Left cardiac atrium (tissue), 4 donors: ENCODE results near the gene EPB41L4B. TPM values are rescaled to one million over a fixed set of nuclear protein-coding genes. Genes with fewer than 3 reads are reported as not detected.
A peak's percentile ranks its signal among the peaks of the same experiment; 100 is the strongest.

Source experiments
- ATAC-seq, 2 donors: fragments of 200-7000 bp; cut with Tn5 transposase; one replicate each; pipeline ENCODE4 v1.9.1; 2020; ENCODE audit warnings: mild to moderate bottlenecking in 2 of 2, moderate library complexity in 2 of 2
- DNase-seq: peaks from one replicate; pipeline ENCODE4 v3.0.0-alpha.2; 2020
- intact Hi-C, 2 donors: fragments of 100-400 bp; cut with DNase I; formaldehyde crosslinking; loops; one replicate each; pipeline versions ENCODE4 v1.14.1 to v1.15.1; 2022 to 2023
- total RNA-seq, 2 donors: library from RNA; stranded (reverse); fragmentation: NEBNext Ultra II Directional; extraction: Animal tissue kit (Norgen Biotek cat#: 25700); gene quantifications; one replicate each; pipeline ENCODE4 v1.2.1, GENCODE V29; 2021
- donor health status: DM: no; HTN: yes; CAD: no.
- donor health status: DM: no; HTN: yes; CAD: no; lungs with severe emphysema.
- donor health status: DM: yes; HTN: yes; CAD: no.
- donor health status: Dilated cardiomyopathy.

EPB41L4B gene
- total RNA-seq, 2 donors from 2014 or later = 19.4 to 21.6 TPM

- DNase-seq (no peak), ATAC-seq (peak; percentile 53 to 63)
- intact Hi-C loops = no loop called here
These were observed 67.1 kb downstream of the EPB41L4B start for GRCh38 chr9:109253637-109254284.

- intact Hi-C loops = no loop called here
- DNase-seq = no peak
These were observed 67.6 kb downstream of the EPB41L4B start for GRCh38 chr9:109253241-109253636.

GRCh38 chr9:109252291-109252690 lies 68.6 kb downstream of the EPB41L4B start:
- ATAC-seq (no peak), DNase-seq (no peak)
- intact Hi-C loops = no loop called here

More at GRCh38 chr9:109253241-109253636, 67.6 kb downstream of the EPB41L4B start:
- no peak for ATAC-seq

- ATAC-seq = no peak
- intact Hi-C loops = no loop called here
- no peak for DNase-seq
These were observed 69.1 kb downstream of the EPB41L4B start for GRCh38 chr9:109251776-109252106.

GRCh38 chr9:109251080-109251775 lies 69.6 kb downstream of the EPB41L4B start:
- DNase-seq (peak; percentile 56), ATAC-seq (peak in 1 of 2 donors; percentile 69)

GRCh38 chr9:109250771-109251079 lies 70.1 kb downstream of the EPB41L4B start:
- no peak for ATAC-seq
- DNase-seq = no peak
- intact Hi-C loops = no loop called here

More at GRCh38 chr9:109251080-109251775, 69.6 kb downstream of the EPB41L4B start:
- intact Hi-C loops = no loop called here

GRCh38 chr9:109250311-109250741 lies 70.5 kb downstream of the EPB41L4B start:
- DNase-seq (no peak), ATAC-seq (no peak)
- intact Hi-C loops = no loop called here

- intact Hi-C loops = no loop called here
- ATAC-seq (no peak), DNase-seq (no peak)
These were observed 71.2 kb downstream of the EPB41L4B start for GRCh38 chr9:109249615-109250014.

GRCh38 chr9:109248133-109248581 lies 72.7 kb downstream of the EPB41L4B start:
- ATAC-seq (no peak), DNase-seq (no peak)
- intact Hi-C loops = no loop called here

- intact Hi-C loops = no loop called here
- ATAC-seq = no peak
- DNase-seq = no peak
These were observed 73.6 kb downstream of the EPB41L4B start for GRCh38 chr9:109247228-109247627.

GRCh38 chr9:109246533-109246932 lies 74.3 kb downstream of the EPB41L4B start:
- DNase-seq = no peak
- intact Hi-C loops = no loop called here
- no peak for ATAC-seq

GRCh38 chr9:109245310-109245897 lies 75.5 kb downstream of the EPB41L4B start:
- intact Hi-C loops = loop anchor here in 1 of 2 donors (2.0 kb wide), 1 partner anchor 71 kb away; no protein-coding TSS in a partner anchor
- DNase-seq (no peak), ATAC-seq (peak; percentile 59 to 83)

GRCh38 chr9:109244179-109245132 lies 76.4 kb downstream of the EPB41L4B start:
- ATAC-seq = peak; percentile 80 to 92
- peak; percentile 72 for DNase-seq
- intact Hi-C loops = loop anchor here in 1 of 2 donors (2.0 kb wide), 1 partner anchor 72 kb away; no protein-coding TSS in a partner anchor

GRCh38 chr9:109242741-109243140 lies 78.1 kb downstream of the EPB41L4B start:
- intact Hi-C loops = loop anchor here in 1 of 2 donors (2.0 kb wide), 1 partner anchor 82 kb away; no protein-coding TSS in a partner anchor
- ATAC-seq (no peak), DNase-seq (no peak)

GRCh38 chr9:109242014-109242413 lies 78.8 kb downstream of the EPB41L4B start:
- ATAC-seq = no peak
- intact Hi-C loops = loop anchor here in 1 of 2 donors (2.0 kb wide), 1 partner anchor 83 kb away; no protein-coding TSS in a partner anchor
- DNase-seq = peak; percentile 71

- no peak for DNase-seq
- intact Hi-C loops = no loop called here
- no peak for ATAC-seq
These were observed 79.7 kb downstream of the EPB41L4B start for GRCh38 chr9:109241207-109241606.

GRCh38 chr9:109239240-109239639 lies 81.6 kb downstream of the EPB41L4B start:
- DNase-seq = no peak
- no peak for ATAC-seq
- intact Hi-C loops = no loop called here

GRCh38 chr9:109238655-109239054 lies 82.2 kb downstream of the EPB41L4B start:
- ATAC-seq = no peak
- intact Hi-C loops = no loop called here
- no peak for DNase-seq

- ATAC-seq (no peak), DNase-seq (no peak)
- intact Hi-C loops = no loop called here
These were observed 82.7 kb downstream of the EPB41L4B start for GRCh38 chr9:109238125-109238524.
